Parathyroid adenoma (tissue), 2 donors: Measurements from ENCODE around the gene SPAG6.

Experiments used
- H2AFZ ChIP-seq: fragments of 300-600 bp; sonication (generic); one replicate; pipeline ENCODE4 v1.7.0; 2017; ENCODE audit warnings: antibody characterized with exemption, mild to moderate bottlenecking
- H3K27ac ChIP-seq: fragments of 300-600 bp; sonication (generic); one replicate; pipeline ENCODE4 v1.7.0; 2017
- H3K27me3 ChIP-seq: fragments of 300-600 bp; sonication (generic); one replicate; pipeline ENCODE4 v1.7.0; 2017; ENCODE audit warnings: low read length; ENCODE audit not compliant: control insufficient read depth, insufficient read depth
- H3K36me3 ChIP-seq: fragments of 300-600 bp; sonication (generic); one replicate; pipeline ENCODE4 v1.7.0; 2017; ENCODE audit warnings: low read length; ENCODE audit not compliant: control insufficient read depth, insufficient read depth
- H3K4me1 ChIP-seq: fragments of 300-600 bp; sonication (generic); one replicate; pipeline ENCODE4 v1.7.0; 2017; ENCODE audit warnings: control low read depth
- H3K4me2 ChIP-seq: fragments of 300-600 bp; sonication (generic); one replicate; pipeline ENCODE4 v1.7.0; 2017; ENCODE audit warnings: low read length
- H3K4me3 ChIP-seq: fragments of 300-600 bp; sonication (generic); one replicate; pipeline ENCODE4 v1.7.0; 2017; ENCODE audit warnings: low read depth, low read length
- H3K79me2 ChIP-seq: fragments of 300-600 bp; sonication (generic); one replicate; pipeline ENCODE4 v1.7.0; 2017; ENCODE audit warnings: control low read depth
- H3K9ac ChIP-seq: fragments of 300-600 bp; sonication (generic); one replicate; pipeline ENCODE4 v1.7.0; 2017; ENCODE audit warnings: mild to moderate bottlenecking
- H3K9me3 ChIP-seq: fragments of 300-600 bp; sonication (generic); one replicate; pipeline ENCODE4 v1.7.0; 2017; ENCODE audit warnings: low read length; ENCODE audit not compliant: control insufficient read depth
- TF ChIP-seq, protein P1 (sequence below): fragments of 300-600 bp; sonication (generic); IDR thresholded peaks from one replicate; pipeline ENCODE4 v1.7.0; 2017; ENCODE audit warnings: antibody characterized with exemption, mild to moderate bottlenecking
- donor health status: primary hyperparathyroidism.

The SPAG6 gene

DNA sequence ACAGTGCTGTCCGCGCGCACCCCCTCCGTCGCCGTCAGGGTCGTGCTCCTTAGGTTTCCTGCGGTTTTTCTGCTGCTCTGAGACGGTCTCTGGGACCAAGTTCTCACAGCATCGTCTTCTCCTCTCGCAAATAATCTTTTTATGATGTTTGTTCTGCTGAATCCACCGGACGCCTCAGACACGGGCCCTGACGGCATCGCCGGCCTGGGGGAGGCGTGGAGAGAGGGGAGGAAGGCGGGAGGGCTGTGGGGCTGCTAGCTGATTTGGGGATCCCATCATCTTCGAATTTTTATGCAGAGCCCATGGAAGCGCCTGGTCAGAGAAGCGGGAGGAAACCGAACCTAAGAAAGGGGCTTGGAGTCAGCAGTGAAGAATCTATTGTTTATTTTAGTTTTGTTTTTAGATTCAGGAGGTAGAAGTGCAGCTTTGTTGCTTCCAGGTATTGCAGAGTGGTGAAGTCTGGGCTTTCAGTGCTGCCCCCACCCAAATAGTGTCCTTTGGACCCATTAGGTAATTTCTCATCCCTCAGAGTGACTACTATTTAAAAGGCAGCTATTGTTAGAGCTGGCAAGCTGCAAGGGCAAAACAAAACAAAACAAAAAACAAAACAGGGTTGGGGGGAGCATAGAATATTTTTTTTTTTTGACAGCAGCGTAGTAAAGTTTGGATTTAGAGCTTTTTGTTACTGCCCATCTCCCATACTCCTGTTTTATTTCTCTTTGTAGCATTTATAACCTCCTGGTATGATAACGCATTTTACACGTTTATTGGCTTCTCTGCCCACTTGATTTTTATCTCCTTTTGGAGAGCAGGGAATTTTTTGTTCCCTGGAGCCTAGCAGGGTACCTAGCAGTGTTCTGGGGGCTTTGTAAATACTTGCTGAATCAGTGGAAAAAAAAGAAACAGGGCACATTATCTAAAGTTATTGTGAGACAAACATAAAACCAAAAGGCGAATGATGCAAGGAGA is 92.6 kb downstream of the SPAG6 start:
- Histone ChIP-seq H3K9ac (peak overlapping the region; percentile 82), H3K27ac (peak overlapping the region; percentile 85), H3K4me2 (peak overlapping the region; percentile 64), H3K9me3 (no peaks in the 10 kb centered on the region), H3K79me2 (no peaks in the 10 kb centered on the region), H3K4me1 (peaks cover 4% of the 10 kb centered on the region), H2AFZ (peak overlapping the region; percentile 90), H3K27me3 (no peaks in the 10 kb centered on the region), H3K4me3 (peak overlapping the region; percentile 92), H3K36me3 (no peaks in the 10 kb centered on the region)
- TF ChIP-seq, protein P1, sequence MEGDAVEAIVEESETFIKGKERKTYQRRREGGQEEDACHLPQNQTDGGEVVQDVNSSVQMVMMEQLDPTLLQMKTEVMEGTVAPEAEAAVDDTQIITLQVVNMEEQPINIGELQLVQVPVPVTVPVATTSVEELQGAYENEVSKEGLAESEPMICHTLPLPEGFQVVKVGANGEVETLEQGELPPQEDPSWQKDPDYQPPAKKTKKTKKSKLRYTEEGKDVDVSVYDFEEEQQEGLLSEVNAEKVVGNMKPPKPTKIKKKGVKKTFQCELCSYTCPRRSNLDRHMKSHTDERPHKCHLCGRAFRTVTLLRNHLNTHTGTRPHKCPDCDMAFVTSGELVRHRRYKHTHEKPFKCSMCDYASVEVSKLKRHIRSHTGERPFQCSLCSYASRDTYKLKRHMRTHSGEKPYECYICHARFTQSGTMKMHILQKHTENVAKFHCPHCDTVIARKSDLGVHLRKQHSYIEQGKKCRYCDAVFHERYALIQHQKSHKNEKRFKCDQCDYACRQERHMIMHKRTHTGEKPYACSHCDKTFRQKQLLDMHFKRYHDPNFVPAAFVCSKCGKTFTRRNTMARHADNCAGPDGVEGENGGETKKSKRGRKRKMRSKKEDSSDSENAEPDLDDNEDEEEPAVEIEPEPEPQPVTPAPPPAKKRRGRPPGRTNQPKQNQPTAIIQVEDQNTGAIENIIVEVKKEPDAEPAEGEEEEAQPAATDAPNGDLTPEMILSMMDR, result no peak

DNA sequence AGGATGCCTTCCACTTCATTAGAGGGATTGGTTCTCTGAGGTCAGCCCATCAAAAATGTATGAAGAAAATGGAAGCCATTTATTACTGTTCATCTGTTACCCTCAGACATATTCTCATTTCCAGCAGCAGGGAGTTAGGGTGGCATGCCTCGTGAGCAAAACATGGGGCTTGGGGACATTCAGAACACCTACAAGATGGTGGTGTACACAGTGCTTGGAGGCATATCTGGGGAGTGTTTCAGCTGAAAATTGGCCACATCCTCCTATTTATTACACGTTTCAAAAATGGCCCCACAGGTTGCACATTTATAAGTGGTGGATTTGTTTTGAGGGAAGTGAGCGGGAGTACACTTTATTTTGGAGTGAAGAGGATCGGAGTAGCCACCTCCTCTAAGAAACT is 93.4 kb downstream of the SPAG6 start:
- no peaks in the 10 kb centered on the region for H3K79me2 ChIP-seq
- no peak overlapping the region for H3K4me3 ChIP-seq
- no peak overlapping the region for H3K9ac ChIP-seq
- peak overlapping the region; percentile 64 for H3K4me2 ChIP-seq
- peaks cover 4% of the 10 kb centered on the region for H3K4me1 ChIP-seq
- no peak overlapping the region for H3K27ac ChIP-seq
- no peaks in the 10 kb centered on the region for H3K9me3 ChIP-seq
- H2AFZ ChIP-seq, result peak overlapping the region; percentile 90
- no peaks in the 10 kb centered on the region for H3K27me3 ChIP-seq
- H3K36me3 ChIP-seq, result no peaks in the 10 kb centered on the region
- TF ChIP-seq, protein P1, result no peak

DNA sequence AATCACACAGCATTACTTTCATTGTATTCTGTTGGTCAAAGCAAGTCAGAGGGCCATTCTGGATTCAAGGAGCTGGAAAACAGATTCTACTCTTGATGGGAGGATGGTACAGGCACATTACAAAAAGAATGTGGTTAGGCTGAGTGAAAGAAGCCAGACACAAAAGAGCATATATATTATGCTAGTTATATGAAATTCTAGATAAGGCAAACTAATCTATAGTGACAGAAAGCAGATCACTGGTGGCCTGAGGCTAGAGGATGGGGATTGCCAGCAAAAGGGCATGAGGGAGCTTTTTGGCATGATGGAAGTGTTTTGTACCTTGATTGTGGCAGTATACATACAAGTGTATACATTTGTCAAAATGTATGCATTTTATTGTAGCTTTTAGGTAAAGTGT is 96.8 kb downstream of the SPAG6 start:
- Histone ChIP-seq H3K9me3 (no peaks in the 10 kb centered on the region), H3K9ac (no peak overlapping the region), H3K27ac (no peak overlapping the region), H3K4me2 (no peak overlapping the region), H3K36me3 (no peaks in the 10 kb centered on the region), H3K27me3 (no peaks in the 10 kb centered on the region), H2AFZ (no peak overlapping the region), H3K4me1 (peaks cover 4% of the 10 kb centered on the region), H3K4me3 (no peak overlapping the region), H3K79me2 (no peaks in the 10 kb centered on the region)
- TF ChIP-seq, protein P1, result no peak

DNA sequence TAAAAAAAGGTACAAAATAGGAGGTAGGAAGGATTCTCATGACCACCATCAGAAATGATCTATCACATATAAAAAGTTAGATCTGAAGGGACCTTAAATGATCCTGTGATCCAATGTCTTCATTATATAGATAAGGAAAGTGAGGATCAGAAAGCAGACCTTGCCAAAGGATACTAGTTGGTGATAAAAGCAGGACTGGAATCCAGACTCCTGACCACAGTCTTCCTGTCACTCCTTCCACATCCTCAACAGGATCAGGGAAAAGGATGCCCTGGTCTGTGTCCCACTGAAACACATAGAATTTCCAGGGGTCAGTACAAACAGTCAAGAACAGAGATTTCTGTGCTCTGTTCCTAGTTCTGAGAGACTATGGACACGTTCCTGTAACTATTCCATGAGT is 97.2 kb downstream of the SPAG6 start:
- no peaks in the 10 kb centered on the region for H3K79me2 ChIP-seq
- no peak overlapping the region for H3K9ac ChIP-seq
- no peak overlapping the region for H3K4me3 ChIP-seq
- H3K4me2 ChIP-seq, result no peak overlapping the region
- H3K27ac ChIP-seq, result no peak overlapping the region
- no peaks in the 10 kb centered on the region for H3K36me3 ChIP-seq
- no peak overlapping the region for H2AFZ ChIP-seq
- no peaks in the 10 kb centered on the region for H3K9me3 ChIP-seq
- no peaks in the 10 kb centered on the region for H3K27me3 ChIP-seq
- TF ChIP-seq, protein P1, result no peak
- H3K4me1 ChIP-seq, result peaks cover 4% of the 10 kb centered on the region
